Bronchial epithelial cell (primary cell): ENCODE data around the gene CRPPA. TPM values are rescaled to one million over a fixed set of nuclear protein-coding genes. Genes with fewer than 3 reads are reported as not detected.
"Not testable (repeated sequence)": the region's sequence is repeated elsewhere in the genome, so short reads cannot be mapped to it uniquely, and the experiment has no call there.

Source experiments
- DNase-seq: peaks from one replicate; pipeline ENCODE4 v3.0.0-alpha.2; 2010; ENCODE audit warnings: low read depth
- FAIRE-seq: peaks from 2 replicates; lab custom pipeline; 2011; peaks lifted over from hg19 to GRCh38; lab: Jason Lieb, UNC
- H3K27me3 ChIP-seq: 2 replicates; pipeline ENCODE4 v1.5.1; 2011; ENCODE audit warnings: low read length; ENCODE audit not compliant: control insufficient read depth, insufficient read depth
- H3K36me3 ChIP-seq: 2 replicates; pipeline ENCODE4 v1.5.1; 2011; ENCODE audit warnings: low read length; ENCODE audit not compliant: control insufficient read depth, insufficient read depth
- H3K4me3 ChIP-seq: 2 replicates; pipeline ENCODE4 v1.5.1; 2011; ENCODE audit warnings: mild to moderate bottlenecking, low read depth, low read length, control low read depth
- total RNA-seq: library from RNA; depleted of rRNA; stranded (reverse); fragments of >200 nt; gene quantifications from 2 replicates; pipeline ENCODE4 v1.2.1, GENCODE V29; 2014
- TF ChIP-seq, protein P1 (sequence below): IDR thresholded peaks from 2 replicates; pipeline ENCODE4 v1.5.1; 2011; ENCODE audit warnings: mild to moderate bottlenecking, moderate library complexity, low read length, control low read depth, inconsistent platforms; ENCODE audit not compliant: insufficient read depth, severe bottlenecking

The CRPPA gene
- total RNA-seq, 1 donor from 2014 or later = 0.26 TPM

DNA sequence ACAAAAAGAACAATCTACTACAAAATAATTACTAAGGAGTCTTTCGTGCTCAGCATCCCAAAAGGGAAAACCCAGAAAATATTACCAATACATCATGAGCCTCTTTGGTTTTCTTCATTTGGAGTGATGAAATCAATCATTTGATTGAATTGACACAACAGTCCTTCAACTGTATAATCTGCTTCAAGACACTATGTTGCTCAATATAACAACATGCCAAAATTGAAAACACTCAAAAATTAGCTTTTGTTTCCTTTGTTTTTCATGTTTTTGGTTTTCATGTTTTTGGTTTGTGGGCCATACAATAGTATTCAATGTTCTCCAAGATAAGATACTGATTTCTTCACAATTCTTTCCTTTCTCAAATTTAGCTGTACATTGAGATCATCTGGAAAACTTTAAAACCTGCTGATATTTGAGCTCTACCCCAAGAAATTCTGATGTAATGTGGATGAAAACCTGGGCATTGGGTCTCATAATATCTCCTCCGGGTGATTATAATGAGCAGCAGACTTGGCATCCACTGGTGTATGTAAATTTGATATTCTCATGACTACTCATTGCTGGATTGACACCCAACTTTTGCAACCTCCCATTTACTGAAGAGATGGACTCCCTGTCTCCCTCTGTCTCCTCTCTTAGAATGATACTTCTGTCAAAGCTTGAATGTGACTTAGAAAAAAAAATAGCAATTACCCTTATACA is 39.6 kb upstream of the CRPPA start:
- TF ChIP-seq, protein P1, sequence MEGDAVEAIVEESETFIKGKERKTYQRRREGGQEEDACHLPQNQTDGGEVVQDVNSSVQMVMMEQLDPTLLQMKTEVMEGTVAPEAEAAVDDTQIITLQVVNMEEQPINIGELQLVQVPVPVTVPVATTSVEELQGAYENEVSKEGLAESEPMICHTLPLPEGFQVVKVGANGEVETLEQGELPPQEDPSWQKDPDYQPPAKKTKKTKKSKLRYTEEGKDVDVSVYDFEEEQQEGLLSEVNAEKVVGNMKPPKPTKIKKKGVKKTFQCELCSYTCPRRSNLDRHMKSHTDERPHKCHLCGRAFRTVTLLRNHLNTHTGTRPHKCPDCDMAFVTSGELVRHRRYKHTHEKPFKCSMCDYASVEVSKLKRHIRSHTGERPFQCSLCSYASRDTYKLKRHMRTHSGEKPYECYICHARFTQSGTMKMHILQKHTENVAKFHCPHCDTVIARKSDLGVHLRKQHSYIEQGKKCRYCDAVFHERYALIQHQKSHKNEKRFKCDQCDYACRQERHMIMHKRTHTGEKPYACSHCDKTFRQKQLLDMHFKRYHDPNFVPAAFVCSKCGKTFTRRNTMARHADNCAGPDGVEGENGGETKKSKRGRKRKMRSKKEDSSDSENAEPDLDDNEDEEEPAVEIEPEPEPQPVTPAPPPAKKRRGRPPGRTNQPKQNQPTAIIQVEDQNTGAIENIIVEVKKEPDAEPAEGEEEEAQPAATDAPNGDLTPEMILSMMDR = no peak
- Histone ChIP-seq H3K36me3 (no peaks in the 10 kb centered on the region), H3K4me3 (no peak overlapping the region), H3K27me3 (peaks cover 8% of the 10 kb centered on the region)
- DNase-seq = no peak
- no peak for FAIRE-seq

DNA sequence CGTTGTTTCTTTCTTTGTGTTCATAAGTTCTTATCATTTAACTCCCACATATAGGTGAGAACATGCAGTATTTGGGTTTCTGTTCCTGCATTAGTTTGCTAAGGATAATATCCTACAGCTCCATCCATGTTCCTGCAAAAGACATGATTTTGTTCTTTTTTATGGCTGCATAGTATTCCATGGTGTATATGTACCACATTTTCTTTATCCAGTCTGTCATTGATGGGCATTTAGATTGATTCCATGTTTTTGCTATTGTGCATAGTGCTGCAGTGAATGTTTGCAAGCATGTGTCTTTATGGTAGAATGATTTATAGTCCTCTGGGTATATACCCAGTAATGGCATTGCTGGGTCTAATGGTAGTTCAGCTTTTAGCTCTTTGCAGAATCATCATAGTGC is 35.0 kb upstream of the CRPPA start:
- H3K27me3 ChIP-seq, FAIRE-seq, DNase-seq, H3K4me3 ChIP-seq, H3K36me3 ChIP-seq: not testable (repeated sequence)

- DNase-seq (no peak), FAIRE-seq (no peak)
- Histone ChIP-seq H3K27me3 (no peaks in the 10 kb centered on the region), H3K4me3 (no peak overlapping the region), H3K36me3 (no peaks in the 10 kb centered on the region)
- TF ChIP-seq, protein P1 = no peak
Measured at GRCh38 chr7:16455591-16455990, 34.3 kb upstream of the CRPPA start.

DNA sequence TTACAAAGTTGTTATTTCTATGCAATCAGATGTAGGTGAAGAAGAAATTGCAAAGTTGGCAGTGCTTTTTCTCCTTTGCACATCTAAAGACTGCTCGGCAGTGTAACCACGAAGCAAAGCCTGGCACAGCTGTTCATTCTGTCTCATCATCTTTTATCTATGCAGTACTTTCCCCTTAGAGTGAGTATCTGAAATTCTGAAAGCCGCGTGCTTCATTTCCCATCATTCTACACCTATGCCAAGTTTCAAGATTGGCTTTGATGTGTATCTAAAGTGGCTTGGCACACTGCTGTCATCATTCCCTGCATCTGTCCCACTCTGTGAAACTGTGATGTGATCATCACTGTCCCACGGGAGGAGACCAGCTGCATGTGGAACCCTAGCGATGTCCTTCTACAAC is 29.0 kb upstream of the CRPPA start:
- DNase-seq (no peak), FAIRE-seq (peak; percentile 73)
- no peaks in the 10 kb centered on the region for H3K36me3 ChIP-seq
- TF ChIP-seq, protein P1 = no peak
- H3K27me3 ChIP-seq = no peaks in the 10 kb centered on the region
- H3K4me3 ChIP-seq = no peak overlapping the region

GRCh38 chr7:16447876-16448275 is 26.5 kb upstream of the CRPPA start:
- FAIRE-seq (no peak), DNase-seq (no peak)
- Histone ChIP-seq H3K27me3 (no peaks in the 10 kb centered on the region), H3K36me3 (no peaks in the 10 kb centered on the region), H3K4me3 (no peak overlapping the region)
- TF ChIP-seq, protein P1 = no peak

DNA sequence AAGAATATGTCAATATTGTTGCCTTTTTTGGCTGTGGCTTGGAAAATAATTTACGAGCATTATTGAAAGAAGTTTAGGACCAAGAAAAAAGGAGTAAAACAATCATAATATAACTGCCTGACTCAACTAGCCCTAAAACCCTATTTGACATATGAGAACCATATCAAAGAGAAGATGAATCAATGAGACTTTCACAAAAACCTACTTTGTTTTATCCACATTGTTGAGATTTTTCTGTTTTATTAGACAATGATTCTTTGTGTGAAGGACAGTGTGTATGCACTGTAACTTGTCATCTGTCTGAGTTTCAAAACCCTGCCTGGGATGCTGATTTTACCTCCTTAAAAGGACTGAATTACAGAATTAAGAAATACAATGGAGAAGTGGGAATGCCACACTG is 25.2 kb upstream of the CRPPA start:
- FAIRE-seq = no peak
- Histone ChIP-seq H3K27me3 (no peaks in the 10 kb centered on the region), H3K4me3 (no peak overlapping the region), H3K36me3 (no peaks in the 10 kb centered on the region)
- TF ChIP-seq, protein P1 = no peak
- no peak for DNase-seq

GRCh38 chr7:16443871-16444270 is 22.5 kb upstream of the CRPPA start:
- not testable (repeated sequence) for H3K4me3 ChIP-seq, FAIRE-seq

More at GRCh38 chr7:16443871-16444270, 22.5 kb upstream of the CRPPA start:
- H3K36me3 ChIP-seq, DNase-seq, H3K27me3 ChIP-seq: not testable (repeated sequence)
